AG09309 (cell line): Measurements from ENCODE around the gene MICAL2.

ENCODE experiments used
- DNase-seq: peaks from one replicate; pipeline ENCODE4 v3.0.0-alpha.2; 2010; ENCODE audit warnings: low read depth
- H3K4me3 ChIP-seq: 2 replicates; pipeline ENCODE4 v1.5.1; 2011; ENCODE audit warnings: mild to moderate bottlenecking, low read depth, low read length, moderate library complexity; ENCODE audit not compliant: control insufficient read depth
- TF ChIP-seq, protein P1 (sequence below): IDR thresholded peaks from 2 replicates; pipeline ENCODE4 v1.5.1; 2011; ENCODE audit warnings: mild to moderate bottlenecking, low read depth, low read length, inconsistent platforms; ENCODE audit not compliant: insufficient read depth, control insufficient read depth; ENCODE audit errors: missing control alignments

The MICAL2 gene

GRCh38 chr11:12270817-12271216 is 160.4 kb downstream of the MICAL2 start:
- DNase-seq: no peak
- TF ChIP-seq, protein P1, sequence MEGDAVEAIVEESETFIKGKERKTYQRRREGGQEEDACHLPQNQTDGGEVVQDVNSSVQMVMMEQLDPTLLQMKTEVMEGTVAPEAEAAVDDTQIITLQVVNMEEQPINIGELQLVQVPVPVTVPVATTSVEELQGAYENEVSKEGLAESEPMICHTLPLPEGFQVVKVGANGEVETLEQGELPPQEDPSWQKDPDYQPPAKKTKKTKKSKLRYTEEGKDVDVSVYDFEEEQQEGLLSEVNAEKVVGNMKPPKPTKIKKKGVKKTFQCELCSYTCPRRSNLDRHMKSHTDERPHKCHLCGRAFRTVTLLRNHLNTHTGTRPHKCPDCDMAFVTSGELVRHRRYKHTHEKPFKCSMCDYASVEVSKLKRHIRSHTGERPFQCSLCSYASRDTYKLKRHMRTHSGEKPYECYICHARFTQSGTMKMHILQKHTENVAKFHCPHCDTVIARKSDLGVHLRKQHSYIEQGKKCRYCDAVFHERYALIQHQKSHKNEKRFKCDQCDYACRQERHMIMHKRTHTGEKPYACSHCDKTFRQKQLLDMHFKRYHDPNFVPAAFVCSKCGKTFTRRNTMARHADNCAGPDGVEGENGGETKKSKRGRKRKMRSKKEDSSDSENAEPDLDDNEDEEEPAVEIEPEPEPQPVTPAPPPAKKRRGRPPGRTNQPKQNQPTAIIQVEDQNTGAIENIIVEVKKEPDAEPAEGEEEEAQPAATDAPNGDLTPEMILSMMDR: no peak
- H3K4me3 ChIP-seq: no peak overlapping the region

DNA sequence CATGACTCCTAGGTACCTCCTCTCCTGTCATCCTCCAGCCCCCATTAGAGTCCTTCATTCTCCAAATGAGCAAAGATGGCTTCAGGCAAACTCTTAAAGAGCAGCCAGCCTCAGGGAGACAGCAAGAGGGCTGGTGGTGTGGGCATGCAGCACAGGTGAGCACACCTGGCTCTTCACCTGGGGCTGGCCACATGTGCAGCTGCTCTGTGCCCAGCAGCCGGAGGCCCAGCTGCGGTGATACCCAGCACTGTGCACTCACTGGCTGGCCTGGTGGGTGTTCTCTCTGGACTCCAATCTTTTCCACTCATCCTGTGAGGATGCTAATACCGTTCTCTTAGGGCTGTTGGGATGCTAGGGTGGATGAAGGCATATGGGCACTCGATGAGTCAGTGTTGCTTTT is 160.9 kb downstream of the MICAL2 start:
- TF ChIP-seq, protein P1: no peak
- DNase-seq: no peak
- H3K4me3 ChIP-seq: no peak overlapping the region

DNA sequence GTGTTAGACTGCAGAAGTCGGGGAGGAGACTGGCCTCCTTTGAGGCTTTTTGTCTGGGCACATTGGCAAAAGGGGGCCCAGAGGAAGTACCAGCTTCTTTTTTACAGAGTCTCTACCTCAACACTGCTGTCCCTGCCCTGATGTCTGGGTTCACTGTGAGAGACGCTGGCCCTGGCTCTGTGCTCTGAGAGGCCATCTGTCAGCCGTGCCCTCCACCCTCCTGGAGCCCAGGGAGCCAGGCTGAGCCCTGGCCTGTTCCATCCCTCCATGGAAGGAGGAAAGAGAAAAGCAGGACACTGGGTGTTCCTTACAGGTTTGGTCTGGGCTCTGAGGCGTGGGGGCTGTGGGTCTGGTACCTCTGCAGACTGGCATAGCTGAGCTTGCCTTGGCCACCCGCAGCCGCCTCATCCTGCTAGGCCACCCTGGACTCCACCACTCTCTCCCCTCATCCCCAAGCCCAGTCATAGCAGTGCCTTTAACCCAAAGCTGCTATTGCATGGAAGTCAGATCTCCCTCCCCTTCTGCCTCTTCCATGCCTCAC is 161.5 kb downstream of the MICAL2 start:
- TF ChIP-seq, protein P1: no peak
- H3K4me3 ChIP-seq: no peak overlapping the region
- no peak for DNase-seq

DNA sequence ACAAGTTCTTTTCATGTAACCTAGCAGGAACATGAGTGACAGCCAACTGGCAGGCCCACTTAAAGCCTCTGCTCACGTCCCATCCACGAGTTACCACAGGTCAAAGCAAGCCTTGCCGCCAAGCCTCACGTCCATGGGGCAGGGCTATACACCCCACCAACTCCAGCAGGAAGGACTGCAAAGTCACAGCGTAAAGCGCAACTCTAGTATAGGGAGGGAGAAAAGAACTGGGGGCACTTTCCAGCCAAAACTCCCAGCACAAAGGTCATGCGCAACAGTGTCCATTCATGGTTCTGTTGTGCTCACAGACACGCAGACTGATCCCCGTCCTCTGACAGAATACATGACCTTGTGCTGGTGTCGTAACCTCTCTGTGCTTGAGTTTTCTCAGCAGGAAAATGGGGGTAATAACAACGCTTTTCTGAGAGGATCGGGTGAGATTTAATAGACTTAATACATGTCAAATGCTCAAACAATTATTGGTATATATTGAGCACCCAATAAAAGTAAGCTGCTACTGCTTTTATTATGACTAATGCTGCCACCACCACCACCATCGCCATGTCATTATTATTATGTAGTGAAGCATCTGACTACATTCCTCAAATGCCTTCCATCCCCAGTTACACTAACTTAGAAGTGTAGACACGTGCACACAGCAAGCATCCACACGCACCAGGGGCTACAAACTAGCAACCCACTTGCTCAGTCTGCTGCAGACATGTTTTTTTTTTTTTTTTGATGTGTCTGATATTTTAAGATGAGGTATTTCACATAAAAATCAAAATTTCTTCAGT is 162.6 kb downstream of the MICAL2 start:
- H3K4me3 ChIP-seq: no peak overlapping the region
- TF ChIP-seq, protein P1: no peak
- no peak for DNase-seq

DNA sequence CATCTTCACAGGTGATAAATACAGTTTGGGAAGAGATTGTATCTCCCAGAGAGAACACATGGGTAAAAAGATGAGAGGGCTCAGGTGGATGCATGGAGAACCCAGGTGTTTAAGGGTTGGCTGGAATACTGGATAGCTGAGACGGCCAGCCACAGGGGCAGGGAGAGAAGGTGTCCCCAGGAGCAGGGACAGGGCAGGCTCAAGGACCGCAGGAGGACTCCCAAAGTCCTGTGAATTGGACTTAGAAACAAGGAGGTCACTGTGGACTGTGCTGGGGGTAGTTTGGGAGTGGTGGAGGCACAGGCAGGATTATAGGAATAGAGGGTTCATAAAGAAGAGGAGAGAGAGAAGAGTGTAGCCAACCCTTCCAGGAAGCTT is 163.2 kb downstream of the MICAL2 start:
- DNase-seq: no peak
- H3K4me3 ChIP-seq: no peak overlapping the region
- TF ChIP-seq, protein P1: no peak

DNA sequence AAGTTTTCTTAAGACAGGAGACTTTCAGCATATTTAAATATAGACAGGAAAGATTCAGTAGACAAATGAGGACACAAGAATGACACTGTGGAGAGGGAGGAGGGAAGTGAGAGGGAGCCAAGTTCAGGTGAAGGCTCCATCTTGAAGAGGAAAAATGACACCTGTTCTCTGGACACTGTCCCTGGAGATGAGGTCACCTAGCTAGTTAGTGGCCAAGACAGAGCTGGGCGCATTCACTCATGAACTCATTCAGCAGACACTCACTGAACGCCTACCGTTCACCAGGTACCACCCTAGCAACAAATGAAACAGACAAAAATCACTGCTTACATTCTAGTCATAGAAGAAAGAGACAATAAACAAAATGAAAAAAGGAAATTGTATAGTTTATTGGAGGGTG is 163.7 kb downstream of the MICAL2 start:
- no peak overlapping the region for H3K4me3 ChIP-seq
- TF ChIP-seq, protein P1: no peak
- no peak for DNase-seq
